Measurements from ENCODE around the gene IWS1.

Gene IWS1

GRCh38 chr2:127479866-127480743, 46.2 kb downstream of the IWS1 start:
- DNase-seq (ENCODE audit: low spot score): no peak
- H3K27ac ChIP-seq (ENCODE audit: poor library complexity, severe bottlenecking): no peak overlapping the region
- H3K9me3 ChIP-seq (ENCODE audit: severe bottlenecking): no peaks in the 10 kb centered on the region
- peaks cover 40% of the 10 kb centered on the region for H3K36me3 ChIP-seq (ENCODE audit: low read depth)
- H3K4me3 ChIP-seq (ENCODE audit: severe bottlenecking): no peak overlapping the region
- H3K27me3 ChIP-seq (ENCODE audit: insufficient read depth, poor library complexity, severe bottlenecking): no peaks in the 10 kb centered on the region
- TF ChIP-seq CTCF (IDR thresholded peaks at IDR 0.05; ENCODE audit: poor library complexity, severe bottlenecking): no peak
- ATAC-seq (ENCODE audit: low read depth): peak; percentile 45; the same call in 2 of the 3 replicates
- no peaks in the 10 kb centered on the region for H3K4me1 ChIP-seq (ENCODE audit: insufficient read depth, poor library complexity, severe bottlenecking)

GRCh38 chr2:127479219-127479825, 47.0 kb downstream of the IWS1 start:
- Histone ChIP-seq H3K9me3 (ENCODE audit: severe bottlenecking) (no peaks in the 10 kb centered on the region), H3K36me3 (ENCODE audit: low read depth) (peaks cover 32% of the 10 kb centered on the region), H3K27me3 (ENCODE audit: insufficient read depth, poor library complexity, severe bottlenecking) (no peaks in the 10 kb centered on the region), H3K4me3 (ENCODE audit: severe bottlenecking) (no peak overlapping the region), H3K4me1 (ENCODE audit: insufficient read depth, poor library complexity, severe bottlenecking) (no peaks in the 10 kb centered on the region), H3K27ac (ENCODE audit: poor library complexity, severe bottlenecking) (no peak overlapping the region)
- ATAC-seq (ENCODE audit: low read depth) (peak; percentile 82), DNase-seq (ENCODE audit: low spot score) (no peak)
- peak; percentile 83 for TF ChIP-seq CTCF (IDR thresholded peaks at IDR 0.05; ENCODE audit: poor library complexity, severe bottlenecking)

GRCh38 chr2:127475788-127476187, 50.5 kb downstream of the IWS1 start:
- H3K9me3 ChIP-seq (ENCODE audit: severe bottlenecking): no peaks in the 10 kb centered on the region
- H3K27ac ChIP-seq (ENCODE audit: poor library complexity, severe bottlenecking): no peak overlapping the region
- H3K36me3 ChIP-seq (ENCODE audit: low read depth): peaks cover 2% of the 10 kb centered on the region
- no peak for TF ChIP-seq CTCF (IDR thresholded peaks at IDR 0.05; ENCODE audit: poor library complexity, severe bottlenecking)
- H3K4me1 ChIP-seq (ENCODE audit: insufficient read depth, poor library complexity, severe bottlenecking): no peaks in the 10 kb centered on the region
- H3K4me3 ChIP-seq (ENCODE audit: severe bottlenecking): no peak overlapping the region
- DNase-seq (ENCODE audit: low spot score): no peak
- ATAC-seq (ENCODE audit: low read depth): no peak
- no peaks in the 10 kb centered on the region for H3K27me3 ChIP-seq (ENCODE audit: insufficient read depth, poor library complexity, severe bottlenecking)

- no peak for DNase-seq (ENCODE audit: low spot score)
- H3K9me3 ChIP-seq (ENCODE audit: severe bottlenecking): no peaks in the 10 kb centered on the region
- no peaks in the 10 kb centered on the region for H3K27me3 ChIP-seq (ENCODE audit: insufficient read depth, poor library complexity, severe bottlenecking)
- no peak overlapping the region for H3K4me3 ChIP-seq (ENCODE audit: severe bottlenecking)
- TF ChIP-seq CTCF (IDR thresholded peaks at IDR 0.05; ENCODE audit: poor library complexity, severe bottlenecking): no peak
- ATAC-seq (ENCODE audit: low read depth): peak; percentile 33; the same call in 1 of the 3 replicates
- H3K27ac ChIP-seq (ENCODE audit: poor library complexity, severe bottlenecking): no peak overlapping the region
- peaks cover 7% of the 10 kb centered on the region for H3K36me3 ChIP-seq (ENCODE audit: low read depth)
- H3K4me1 ChIP-seq (ENCODE audit: insufficient read depth, poor library complexity, severe bottlenecking): no peaks in the 10 kb centered on the region
These were observed 54.0 kb downstream of the IWS1 start for GRCh38 chr2:127472268-127472667.

All from RWPE2 (cell line).